H9 (cell line): ENCODE results near the gene KRTAP5-6. TPM values are rescaled to one million over a fixed set of nuclear protein-coding genes. Genes with fewer than 3 reads are reported as not detected.

Source experiments
- DNase-seq: peaks from one replicate; pipeline ENCODE4 v3.0.0-alpha.2; 2017
- H2AFZ ChIP-seq: one replicate; pipeline ENCODE4 v1.6.1; 2013; ENCODE audit warnings: mild to moderate bottlenecking, low read length, control low read depth, moderate library complexity
- H2AK5ac ChIP-seq: 2 replicates; pipeline ENCODE4 v1.6.1; 2013; ENCODE audit warnings: low read length, control low read depth, mixed read lengths; ENCODE audit not compliant: insufficient read length
- H2BK120ac ChIP-seq: one replicate; pipeline ENCODE4 v1.6.1; 2013; ENCODE audit warnings: low read depth, mild to moderate bottlenecking, low read length, control low read depth, inconsistent platforms; ENCODE audit not compliant: poor library complexity, severe bottlenecking
- H2BK12ac ChIP-seq: 2 replicates; pipeline ENCODE4 v1.6.1; 2013; ENCODE audit warnings: low read length, control low read depth, mixed read lengths, low read depth; ENCODE audit not compliant: insufficient read length
- H2BK15ac ChIP-seq: 2 replicates; pipeline ENCODE4 v1.6.1; 2013; ENCODE audit warnings: low read depth, low read length, control low read depth
- H2BK20ac ChIP-seq: one replicate; pipeline ENCODE4 v1.6.1; 2013; ENCODE audit warnings: low read depth, mild to moderate bottlenecking, low read length, control low read depth, inconsistent platforms; ENCODE audit not compliant: poor library complexity, severe bottlenecking
- H2BK5ac ChIP-seq: 2 replicates; pipeline ENCODE4 v1.6.1; 2013; ENCODE audit warnings: low read length, control low read depth, mixed read lengths; ENCODE audit not compliant: insufficient read length
- H3K14ac ChIP-seq: 2 replicates; pipeline ENCODE4 v1.6.1; 2013; ENCODE audit warnings: low read length, control low read depth; ENCODE audit not compliant: insufficient read depth
- H3K18ac ChIP-seq: 2 replicates; pipeline ENCODE4 v1.6.1; 2013; ENCODE audit warnings: low read depth, mild to moderate bottlenecking, mixed read lengths, low read length, control low read depth; ENCODE audit not compliant: insufficient read length
- H3K23ac ChIP-seq: 2 replicates; pipeline ENCODE4 v1.6.1; 2013; ENCODE audit warnings: low read length, control low read depth, mixed read lengths, low read depth; ENCODE audit not compliant: insufficient read length
- H3K23me2 ChIP-seq: 2 replicates; pipeline ENCODE4 v1.6.1; 2013; ENCODE audit warnings: low read depth, mild to moderate bottlenecking, mixed read lengths, low read length, control low read depth; ENCODE audit not compliant: insufficient read length, poor library complexity, severe bottlenecking
- H3K27ac ChIP-seq: 2 replicates; pipeline ENCODE4 v1.5.1; 2013; ENCODE audit warnings: low read length, control low read depth, mixed read lengths, low read depth; ENCODE audit not compliant: insufficient read length
- H3K27me3 ChIP-seq: 2 replicates; pipeline ENCODE4 v1.6.1; 2013; ENCODE audit warnings: low read length, control low read depth, inconsistent platforms; ENCODE audit not compliant: insufficient read depth
- H3K4ac ChIP-seq: 2 replicates; pipeline ENCODE4 v1.6.1; 2013; ENCODE audit warnings: low read depth, mild to moderate bottlenecking, control low read depth, inconsistent platforms, low read length, moderate library complexity
- H3K4me1 ChIP-seq: 2 replicates; pipeline ENCODE4 v1.6.1; 2013; ENCODE audit warnings: low read length, control low read depth, inconsistent platforms; ENCODE audit not compliant: insufficient read depth
- H3K4me2 ChIP-seq: 2 replicates; pipeline ENCODE4 v1.6.1; 2013; ENCODE audit warnings: low read length, control low read depth, mixed read lengths; ENCODE audit not compliant: insufficient read length, insufficient read depth
- H3K56ac ChIP-seq: 2 replicates; pipeline ENCODE4 v1.6.1; 2013; ENCODE audit warnings: low read depth, mild to moderate bottlenecking, mixed read lengths, low read length, control low read depth; ENCODE audit not compliant: insufficient read length
- H3K79me1 ChIP-seq: 2 replicates; pipeline ENCODE4 v1.6.1; 2013; ENCODE audit warnings: low read depth, mild to moderate bottlenecking, moderate library complexity, low read length, control low read depth, inconsistent platforms; ENCODE audit not compliant: insufficient read depth, poor library complexity, severe bottlenecking
- H3K79me2 ChIP-seq: 2 replicates; pipeline ENCODE4 v1.6.1; 2013; ENCODE audit warnings: low read length, control low read depth, inconsistent platforms; ENCODE audit not compliant: insufficient read depth
- H3K9ac ChIP-seq: 2 replicates; pipeline ENCODE4 v1.6.1; 2013; ENCODE audit warnings: low read length, control low read depth, mixed read lengths; ENCODE audit not compliant: insufficient read length; ENCODE audit errors: extremely low read depth
- H3K9me3 ChIP-seq: one replicate; pipeline ENCODE4 v1.6.1; 2013; ENCODE audit warnings: low read depth, low read length, inconsistent platforms; ENCODE audit not compliant: control insufficient read depth
- H3T11ph ChIP-seq: one replicate; pipeline ENCODE4 v1.6.1; 2013; ENCODE audit warnings: mild to moderate bottlenecking, low read length, control low read depth, inconsistent platforms
- H4K20me1 ChIP-seq: one replicate; pipeline ENCODE4 v1.6.1; 2013; ENCODE audit not compliant: control insufficient read depth, insufficient read length, insufficient read depth
- H4K5ac ChIP-seq: 2 replicates; pipeline ENCODE4 v1.6.1; 2013; ENCODE audit warnings: low read depth, mild to moderate bottlenecking, mixed read lengths, low read length, control low read depth; ENCODE audit not compliant: insufficient read length
- H4K8ac ChIP-seq: replicated peaks from 2 replicates; pipeline ENCODE4 v1.6.1; 2013; ENCODE audit warnings: low read length, control low read depth, mixed read lengths, low read depth; ENCODE audit not compliant: insufficient read length
- H4K91ac ChIP-seq: 2 replicates; pipeline ENCODE4 v1.6.1; 2013; ENCODE audit warnings: low read depth, mild to moderate bottlenecking, moderate library complexity, mixed read lengths, low read length, control low read depth; ENCODE audit not compliant: insufficient read length
- H3K27ac Mint-ChIP-seq, 3 experiments: 2 replicates in 2 of 3; 3 replicates in 1 of 3; pipeline ENCODE4 v1.8.0; 2020 to 2021; ENCODE audit warnings: mixed read lengths in 3 of 3, mild to moderate bottlenecking in 1 of 3, moderate library complexity in 1 of 3
- H3K27me3 Mint-ChIP-seq: 2 replicates; pipeline ENCODE4 v1.8.0; 2021; ENCODE audit warnings: low read depth, mild to moderate bottlenecking, moderate library complexity, mixed read lengths
- H3K36me3 Mint-ChIP-seq, 3 experiments: 2 replicates in 2 of 3; 3 replicates in 1 of 3; pipeline ENCODE4 v1.8.0; 2020 to 2021; ENCODE audit warnings: low read depth in 3 of 3, mixed read lengths in 3 of 3; ENCODE audit not compliant: insufficient read depth in 1 of 3
- H3K4me1 Mint-ChIP-seq, 2 experiments: 2 replicates each; pipeline ENCODE4 v1.8.0; 2020; ENCODE audit warnings: mixed read lengths in 2 of 2
- H3K4me3 Mint-ChIP-seq, 2 experiments: 2 replicates in 1 of 2; 3 replicates in 1 of 2; pipeline ENCODE4 v1.8.0; 2020 to 2021; ENCODE audit warnings: mild to moderate bottlenecking in 2 of 2, mixed read lengths in 2 of 2, moderate library complexity in 1 of 2
- H3K9me3 Mint-ChIP-seq, 2 experiments: 2 replicates in 1 of 2; 3 replicates in 1 of 2; pipeline ENCODE4 v1.8.0; 2020; ENCODE audit warnings: mild to moderate bottlenecking in 2 of 2, mixed read lengths in 2 of 2, moderate library complexity in 1 of 2
- WGBS: extraction: QIAGEN DNeasy Blood & Tissue Kit; methylation state at CpG from one replicate; pipeline ENCODE4 v1.1.7; 2013; ENCODE audit warnings: missing lambda C conversion rate, low lambda C conversion rate, mixed read lengths; ENCODE audit not compliant: insufficient read length; ENCODE audit errors: extremely low coverage; 5-methylcytosine and 5-hydroxymethylcytosine counted together
- total RNA-seq: library from RNA; stranded (reverse); gene quantifications from 2 replicates; pipeline ENCODE4 v1.2.1, GENCODE V29; 2021
- TF ChIP-seq, protein P1 (sequence below): fragments of 200-600 bp; sonication (generic); conservative IDR thresholded peaks from 3 replicates; pipeline ENCODE4 v1.8.0; 2021; ENCODE audit warnings: antibody characterized with exemption, mild to moderate bottlenecking

The KRTAP5-6 gene
- total RNA-seq, 1 experiment from 2014 or later: not detected

DNA sequence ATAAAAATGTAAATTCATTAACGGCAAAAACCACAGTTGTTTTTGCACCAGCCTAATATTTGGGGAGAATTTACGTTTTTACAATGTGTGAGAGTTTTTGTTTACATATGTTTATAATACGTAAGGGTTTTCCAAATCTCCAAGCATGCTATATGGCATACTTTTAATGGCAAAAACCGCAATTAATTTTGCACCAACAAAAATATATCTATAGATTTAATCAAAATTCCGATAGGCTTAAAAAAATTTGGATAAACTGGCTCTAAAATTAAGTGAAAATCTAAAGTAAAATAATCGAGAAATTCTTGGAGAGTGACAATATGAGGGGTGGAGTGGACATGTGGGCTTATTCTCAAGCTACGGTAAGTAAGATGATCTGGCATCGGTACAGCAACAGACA is 22.8 kb downstream of the KRTAP5-6 start:
- peaks cover 3 to 5% of the 10 kb centered on the region in 2 experiments; a peak in 2 of 5 replicates for H3K9me3 Mint-ChIP-seq
- Histone ChIP-seq H3K14ac (no peak overlapping the region), H2AFZ (no peak overlapping the region), H3K23ac (no peak overlapping the region), H4K5ac (no peak overlapping the region), H3K4me2 (no peak overlapping the region), H2BK12ac (no peak overlapping the region), H4K8ac (no peak overlapping the region), H3K27ac (no peak overlapping the region), H3K23me2 (no peaks in the 10 kb centered on the region), H3K56ac (no peak overlapping the region), H4K20me1 (no peaks in the 10 kb centered on the region), H3K79me1 (no peaks in the 10 kb centered on the region), H3K4ac (no peak overlapping the region), H3K27me3 (no peaks in the 10 kb centered on the region; the same call in 1 of the 2 replicates), H4K91ac (no peak overlapping the region), H2BK15ac (no peak overlapping the region), H3K9ac (no peak overlapping the region), H3K9me3 (no peaks in the 10 kb centered on the region), H3K79me2 (no peaks in the 10 kb centered on the region), H3K18ac (no peak overlapping the region), H2BK20ac (no peak overlapping the region), H3T11ph (no peak overlapping the region), H3K4me1 (no peaks in the 10 kb centered on the region), H2AK5ac (no peak overlapping the region), H2BK120ac (no peak overlapping the region), H2BK5ac (no peak overlapping the region)
- no peaks in the 10 kb centered on the region; a peak in 1 of 7 replicates for H3K36me3 Mint-ChIP-seq
- no peak overlapping the region for H3K4me3 Mint-ChIP-seq
- H3K27ac Mint-ChIP-seq: no peak overlapping the region
- no peak for DNase-seq
- TF ChIP-seq, protein P1, sequence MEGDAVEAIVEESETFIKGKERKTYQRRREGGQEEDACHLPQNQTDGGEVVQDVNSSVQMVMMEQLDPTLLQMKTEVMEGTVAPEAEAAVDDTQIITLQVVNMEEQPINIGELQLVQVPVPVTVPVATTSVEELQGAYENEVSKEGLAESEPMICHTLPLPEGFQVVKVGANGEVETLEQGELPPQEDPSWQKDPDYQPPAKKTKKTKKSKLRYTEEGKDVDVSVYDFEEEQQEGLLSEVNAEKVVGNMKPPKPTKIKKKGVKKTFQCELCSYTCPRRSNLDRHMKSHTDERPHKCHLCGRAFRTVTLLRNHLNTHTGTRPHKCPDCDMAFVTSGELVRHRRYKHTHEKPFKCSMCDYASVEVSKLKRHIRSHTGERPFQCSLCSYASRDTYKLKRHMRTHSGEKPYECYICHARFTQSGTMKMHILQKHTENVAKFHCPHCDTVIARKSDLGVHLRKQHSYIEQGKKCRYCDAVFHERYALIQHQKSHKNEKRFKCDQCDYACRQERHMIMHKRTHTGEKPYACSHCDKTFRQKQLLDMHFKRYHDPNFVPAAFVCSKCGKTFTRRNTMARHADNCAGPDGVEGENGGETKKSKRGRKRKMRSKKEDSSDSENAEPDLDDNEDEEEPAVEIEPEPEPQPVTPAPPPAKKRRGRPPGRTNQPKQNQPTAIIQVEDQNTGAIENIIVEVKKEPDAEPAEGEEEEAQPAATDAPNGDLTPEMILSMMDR: no peak
- H3K4me1 Mint-ChIP-seq: no peaks in the 10 kb centered on the region
- no CpG with 5 or more reads among the region's 8 CpGs for WGBS
- peaks cover 37% of the 10 kb centered on the region for H3K27me3 Mint-ChIP-seq
